ACC112 (cell line): ENCODE measurements around the gene SHCBP1L.

Experiments used
- H2AFZ ChIP-seq: fragments of 200-600 bp; sonication (generic); one replicate; pipeline ENCODE4 v1.6.0; 2017; ENCODE audit warnings: antibody characterized with exemption, low read length; ENCODE audit not compliant: unreplicated experiment
- H3K27ac ChIP-seq: fragments of 200-600 bp; sonication (generic); 2 replicates; pipeline ENCODE4 v1.5.1; 2014; ENCODE audit warnings: low read depth, mild to moderate bottlenecking, antibody characterized with exemption, low read length, moderate library complexity
- H3K27me3 ChIP-seq: fragments of 200-600 bp; sonication (generic); 2 replicates; pipeline ENCODE4 v1.6.1; 2014; ENCODE audit warnings: mild to moderate bottlenecking, antibody characterized with exemption, low read length, moderate library complexity, mixed read lengths; ENCODE audit not compliant: insufficient read depth
- H3K36me3 ChIP-seq: fragments of 200-600 bp; sonication (generic); 2 replicates; pipeline ENCODE4 v1.6.1; 2016; ENCODE audit warnings: mild to moderate bottlenecking, antibody characterized with exemption, low read length, moderate library complexity, mixed read lengths; ENCODE audit not compliant: insufficient read depth
- H3K4me1 ChIP-seq: fragments of 200-600 bp; sonication (generic); one replicate; pipeline ENCODE4 v1.6.1; 2016; ENCODE audit warnings: low read length, mixed read lengths; ENCODE audit not compliant: insufficient read depth, unreplicated experiment, control insufficient read depth
- H3K4me3 ChIP-seq: fragments of 200-600 bp; sonication (generic); 2 replicates; pipeline ENCODE4 v1.5.1; 2014; ENCODE audit warnings: mild to moderate bottlenecking, low read depth, low read length
- H3K79me2 ChIP-seq: fragments of 200-600 bp; sonication (generic); one replicate; pipeline ENCODE4 v1.6.0; 2016; ENCODE audit warnings: low read length; ENCODE audit not compliant: control insufficient read depth, unreplicated experiment, insufficient read depth

Gene SHCBP1L

GRCh38 chr1:182984138-182984537 is 31.2 kb upstream of the SHCBP1L start:
- no peaks in the 10 kb centered on the region for H3K4me1 ChIP-seq
- no peaks in the 10 kb centered on the region for H3K79me2 ChIP-seq
- no peaks in the 10 kb centered on the region for H3K36me3 ChIP-seq
- H3K27me3 ChIP-seq, result no peaks in the 10 kb centered on the region
- H2AFZ ChIP-seq, result no peak overlapping the region
- no peak overlapping the region for H3K27ac ChIP-seq
- no peak overlapping the region for H3K4me3 ChIP-seq

GRCh38 chr1:182978151-182978853 is 25.3 kb upstream of the SHCBP1L start:
- H3K27me3 ChIP-seq, result no peaks in the 10 kb centered on the region
- H3K4me1 ChIP-seq, result no peaks in the 10 kb centered on the region
- H3K4me3 ChIP-seq, result no peak overlapping the region
- no peak overlapping the region for H3K27ac ChIP-seq
- no peaks in the 10 kb centered on the region for H3K36me3 ChIP-seq
- no peaks in the 10 kb centered on the region for H3K79me2 ChIP-seq
- no peak overlapping the region for H2AFZ ChIP-seq

GRCh38 chr1:182977480-182977879 is 24.5 kb upstream of the SHCBP1L start:
- no peaks in the 10 kb centered on the region for H3K27me3 ChIP-seq
- no peak overlapping the region for H3K27ac ChIP-seq
- no peaks in the 10 kb centered on the region for H3K36me3 ChIP-seq
- H3K79me2 ChIP-seq, result no peaks in the 10 kb centered on the region
- no peak overlapping the region for H3K4me3 ChIP-seq
- no peaks in the 10 kb centered on the region for H3K4me1 ChIP-seq
- H2AFZ ChIP-seq, result no peak overlapping the region

GRCh38 chr1:182974506-182975191 is 21.7 kb upstream of the SHCBP1L start:
- no peak overlapping the region for H3K27ac ChIP-seq
- H3K4me3 ChIP-seq, result no peak overlapping the region
- no peaks in the 10 kb centered on the region for H3K27me3 ChIP-seq

GRCh38 chr1:182972829-182973228 is 19.9 kb upstream of the SHCBP1L start:
- Histone ChIP-seq H3K4me1 (no peaks in the 10 kb centered on the region), H3K27ac (no peak overlapping the region)

More at GRCh38 chr1:182974506-182975191, 21.7 kb upstream of the SHCBP1L start:
- no peaks in the 10 kb centered on the region for H3K79me2 ChIP-seq
- H3K4me1 ChIP-seq, result no peaks in the 10 kb centered on the region
- H2AFZ ChIP-seq, result no peak overlapping the region
- no peaks in the 10 kb centered on the region for H3K36me3 ChIP-seq

GRCh38 chr1:182972231-182972630 is 19.3 kb upstream of the SHCBP1L start:
- H3K27ac ChIP-seq, result no peak overlapping the region
- H3K79me2 ChIP-seq, result no peaks in the 10 kb centered on the region
- no peaks in the 10 kb centered on the region for H3K4me1 ChIP-seq
- no peaks in the 10 kb centered on the region for H3K27me3 ChIP-seq
- H2AFZ ChIP-seq, result no peak overlapping the region
- no peak overlapping the region for H3K4me3 ChIP-seq
- H3K36me3 ChIP-seq, result no peaks in the 10 kb centered on the region

More at GRCh38 chr1:182972829-182973228, 19.9 kb upstream of the SHCBP1L start:
- Histone ChIP-seq H3K36me3 (no peaks in the 10 kb centered on the region), H2AFZ (no peak overlapping the region), H3K27me3 (no peaks in the 10 kb centered on the region), H3K79me2 (no peaks in the 10 kb centered on the region), H3K4me3 (no peak overlapping the region)

- no peaks in the 10 kb centered on the region for H3K27me3 ChIP-seq
- no peak overlapping the region for H3K27ac ChIP-seq
- H3K4me3 ChIP-seq, result no peak overlapping the region
- H3K4me1 ChIP-seq, result no peaks in the 10 kb centered on the region
- H3K79me2 ChIP-seq, result no peaks in the 10 kb centered on the region
- H3K36me3 ChIP-seq, result no peaks in the 10 kb centered on the region
- H2AFZ ChIP-seq, result no peak overlapping the region
These were observed 18.3 kb upstream of the SHCBP1L start for GRCh38 chr1:182971219-182971618.

- Histone ChIP-seq H3K4me1 (no peaks in the 10 kb centered on the region), H3K27me3 (no peaks in the 10 kb centered on the region), H3K27ac (no peak overlapping the region), H3K36me3 (no peaks in the 10 kb centered on the region), H3K4me3 (no peak overlapping the region), H2AFZ (no peak overlapping the region), H3K79me2 (no peaks in the 10 kb centered on the region)
These were observed 16.1 kb upstream of the SHCBP1L start for GRCh38 chr1:182968836-182969734.

- Histone ChIP-seq H3K4me1 (no peaks in the 10 kb centered on the region), H3K27ac (no peak overlapping the region), H3K4me3 (no peak overlapping the region), H3K36me3 (no peaks in the 10 kb centered on the region), H3K79me2 (no peaks in the 10 kb centered on the region), H3K27me3 (no peaks in the 10 kb centered on the region), H2AFZ (no peak overlapping the region)
These were observed 15.3 kb upstream of the SHCBP1L start for GRCh38 chr1:182968151-182968741.

- no peaks in the 10 kb centered on the region for H3K27me3 ChIP-seq
- H3K36me3 ChIP-seq, result no peaks in the 10 kb centered on the region
- no peak overlapping the region for H3K27ac ChIP-seq
- no peaks in the 10 kb centered on the region for H3K79me2 ChIP-seq
- peaks cover 10% of the 10 kb centered on the region for H3K4me1 ChIP-seq
- no peak overlapping the region for H2AFZ ChIP-seq
- no peak overlapping the region for H3K4me3 ChIP-seq
These were observed 12.9 kb upstream of the SHCBP1L start for GRCh38 chr1:182965861-182966260.
